ENCODE measurements around the gene TIAM2. TPM values are rescaled to one million over a fixed set of nuclear protein-coding genes. Genes with fewer than 3 reads are reported as not detected.

TIAM2 gene
- total RNA-seq, 2 donors from 2014 or later = 9.3 to 10.3 TPM

GRCh38 chr6:155129744-155130143, 134.6 kb downstream of the TIAM2 start:
- H3K9me3 ChIP-seq = no peaks in the 10 kb centered on the region
- H3K27me3 ChIP-seq = no peaks in the 10 kb centered on the region
- no peaks in the 10 kb centered on the region for H3K36me3 ChIP-seq
- no peak overlapping the region for H3K4me3 ChIP-seq
- TF ChIP-seq CTCF (IDR thresholded peaks at IDR 0.05) = no peak
- no peak overlapping the region for H3K27ac ChIP-seq
- no peak for DNase-seq (ENCODE audit: low spot score)
- H3K4me1 ChIP-seq = no peaks in the 10 kb centered on the region

GRCh38 chr6:155130161-155130853, 135.2 kb downstream of the TIAM2 start:
- no peak overlapping the region for H3K4me3 ChIP-seq
- no peaks in the 10 kb centered on the region for H3K4me1 ChIP-seq
- no peak overlapping the region for H3K27ac ChIP-seq
- no peak for TF ChIP-seq CTCF (IDR thresholded peaks at IDR 0.05)
- no peak for DNase-seq (ENCODE audit: low spot score)
- H3K27me3 ChIP-seq = no peaks in the 10 kb centered on the region
- H3K36me3 ChIP-seq = no peaks in the 10 kb centered on the region
- H3K9me3 ChIP-seq = no peaks in the 10 kb centered on the region

GRCh38 chr6:155132617-155133016, 137.5 kb downstream of the TIAM2 start:
- no peaks in the 10 kb centered on the region for H3K36me3 ChIP-seq
- no peaks in the 10 kb centered on the region for H3K9me3 ChIP-seq
- no peak for TF ChIP-seq CTCF (IDR thresholded peaks at IDR 0.05)
- no peak overlapping the region for H3K27ac ChIP-seq
- H3K27me3 ChIP-seq = no peaks in the 10 kb centered on the region
- DNase-seq (ENCODE audit: low spot score) = no peak
- no peak overlapping the region for H3K4me3 ChIP-seq
- H3K4me1 ChIP-seq = no peaks in the 10 kb centered on the region

GRCh38 chr6:155141002-155141401, 145.9 kb downstream of the TIAM2 start:
- DNase-seq (ENCODE audit: low spot score) = no peak
- no peak overlapping the region for H3K27ac ChIP-seq
- H3K4me1 ChIP-seq = peaks cover 0 to 18% of the 10 kb centered on the region in 2 donors
- H3K27me3 ChIP-seq = no peaks in the 10 kb centered on the region
- H3K36me3 ChIP-seq = no peaks in the 10 kb centered on the region
- TF ChIP-seq CTCF (IDR thresholded peaks at IDR 0.05) = no peak
- no peak overlapping the region for H3K4me3 ChIP-seq
- no peaks in the 10 kb centered on the region for H3K9me3 ChIP-seq

GRCh38 chr6:155141512-155141911, 146.4 kb downstream of the TIAM2 start:
- H3K36me3 ChIP-seq = no peaks in the 10 kb centered on the region
- H3K27ac ChIP-seq = no peak overlapping the region
- H3K4me3 ChIP-seq = no peak overlapping the region
- no peaks in the 10 kb centered on the region for H3K9me3 ChIP-seq
- peaks cover 0 to 18% of the 10 kb centered on the region in 2 donors for H3K4me1 ChIP-seq
- no peak for DNase-seq (ENCODE audit: low spot score)
- no peak for TF ChIP-seq CTCF (IDR thresholded peaks at IDR 0.05)
- no peaks in the 10 kb centered on the region for H3K27me3 ChIP-seq

All from right atrium auricular region (tissue), 2 donors.